HG03469 (cell line): Measurements from ENCODE around the gene RHOH.
"Not testable (repeated sequence)": the region's sequence is repeated elsewhere in the genome, so short reads cannot be mapped to it uniquely, and the experiment has no call there.

Experiments used
- ATAC-seq: cut with Tn5 transposase; IDR thresholded peaks from one replicate; pipeline ENCODE4 v1.9.1; 2021; ENCODE audit warnings: mild to moderate bottlenecking, moderate library complexity, moderate number of reproducible peaks; ENCODE audit not compliant: unreplicated experiment

The RHOH gene

DNA sequence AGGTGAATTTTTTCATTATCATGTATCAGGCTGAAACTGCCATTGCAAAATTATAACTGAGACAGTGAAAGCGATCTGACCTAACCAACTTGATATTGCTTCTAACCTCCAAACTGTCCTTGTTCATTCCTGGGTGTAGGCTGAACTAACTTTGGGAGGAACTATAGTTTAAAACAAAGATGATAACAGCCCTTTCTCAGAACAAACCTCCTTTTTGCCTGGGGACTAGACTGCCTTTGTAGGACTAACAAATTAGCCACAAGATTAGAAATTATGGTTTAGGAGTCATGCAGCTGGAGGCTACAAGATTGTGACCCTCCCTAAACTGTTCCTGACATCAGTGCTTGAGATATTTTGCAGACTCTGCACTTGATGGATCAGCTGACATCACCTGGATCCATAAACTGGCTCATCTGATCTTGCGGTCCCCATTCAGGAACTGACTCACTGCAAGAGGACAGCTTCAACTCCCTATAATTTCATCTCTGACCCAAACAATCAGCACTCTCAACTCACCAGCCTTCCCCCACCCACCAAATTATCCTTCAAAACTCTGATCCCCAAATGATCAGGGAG, 93.9 kb downstream of the RHOH start:
- not testable (repeated sequence) for ATAC-seq

DNA sequence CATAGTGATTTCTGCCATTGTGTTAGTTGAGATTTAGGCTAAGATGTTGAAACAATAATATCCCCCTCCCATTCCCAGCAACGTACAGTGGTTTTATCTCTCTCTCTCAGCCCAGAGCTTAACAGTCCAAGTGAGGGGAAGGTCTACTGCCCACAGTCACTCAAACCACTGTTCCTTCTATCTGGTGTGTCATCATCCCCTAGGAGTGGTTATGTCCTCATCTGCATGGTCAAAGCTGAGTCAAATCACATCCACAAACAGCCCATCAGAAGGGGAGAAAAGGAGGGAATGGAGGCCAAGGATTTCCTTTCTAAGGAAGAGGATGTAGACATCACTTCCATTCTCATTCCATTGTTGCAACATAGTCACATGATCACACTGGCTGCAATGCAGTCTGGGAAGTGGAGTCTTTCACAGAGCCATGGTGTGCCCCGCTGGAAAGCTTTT, 95.5 kb downstream of the RHOH start:
- no peak for ATAC-seq

DNA sequence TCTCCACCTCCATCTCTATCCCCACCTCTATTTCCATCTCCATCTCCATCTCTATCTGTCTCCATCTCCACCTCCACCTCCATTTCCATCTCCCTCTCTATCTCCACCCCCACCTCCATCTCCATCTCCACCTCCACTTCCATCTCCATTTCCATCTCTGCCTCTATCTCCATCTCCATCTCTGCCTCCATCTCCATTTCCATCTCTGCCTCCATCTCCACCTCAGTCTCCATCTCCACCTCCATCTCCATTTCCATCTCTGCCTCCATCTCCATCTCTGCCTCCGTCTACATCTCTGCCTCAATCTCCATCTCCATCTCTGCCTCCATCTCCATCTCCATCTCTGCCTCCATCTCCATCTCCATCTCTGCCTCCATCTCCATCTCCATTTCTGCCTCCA, 97.5 kb downstream of the RHOH start:
- no peak for ATAC-seq

DNA sequence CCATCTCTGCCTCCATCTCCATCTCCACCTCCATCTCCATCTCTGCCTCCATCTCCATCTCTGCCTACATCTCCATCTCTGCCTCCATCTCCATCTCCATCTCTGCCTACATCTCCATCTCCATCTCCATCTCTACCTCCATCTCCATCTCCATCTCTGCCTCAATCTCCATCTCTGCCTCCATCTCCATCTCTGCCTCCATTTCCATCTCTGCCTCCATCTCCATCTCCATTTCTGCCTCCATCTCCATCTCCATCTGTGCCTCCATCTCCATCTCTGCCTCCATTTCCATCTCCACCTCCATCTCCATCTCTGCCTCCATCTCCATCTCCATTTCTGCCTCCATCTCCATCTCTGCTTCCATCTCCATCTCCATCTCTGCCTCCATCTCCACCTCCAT, 98.2 kb downstream of the RHOH start:
- not testable (repeated sequence) for ATAC-seq

DNA sequence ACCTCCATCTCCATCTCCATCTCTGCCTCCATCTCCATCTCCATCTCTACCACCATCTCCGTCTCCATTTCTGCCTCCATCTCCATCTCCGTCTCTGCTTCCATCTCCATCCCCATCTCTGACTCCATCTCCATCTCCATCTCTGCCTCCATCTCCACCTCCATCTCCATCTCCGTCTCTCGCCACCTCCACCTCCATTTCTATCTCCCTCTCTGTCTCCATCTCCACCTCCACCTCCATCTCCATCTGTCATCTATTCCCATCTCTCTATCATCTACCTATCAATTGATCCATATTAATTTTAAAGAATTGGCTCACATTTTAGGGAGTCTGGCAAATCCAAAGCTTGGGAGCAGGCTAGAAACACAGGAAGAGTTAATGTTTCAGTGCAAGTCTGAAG, 98.7 kb downstream of the RHOH start:
- ATAC-seq, result no peak
